ENCODE measurements around the gene CFAP46. TPM values are rescaled to one million over a fixed set of nuclear protein-coding genes. Genes with fewer than 3 reads are reported as not detected.

The CFAP46 gene
- total and polyA plus RNA-seq, 12 donors, result 0.36 to 1.9 (median 1.1) TPM

DNA sequence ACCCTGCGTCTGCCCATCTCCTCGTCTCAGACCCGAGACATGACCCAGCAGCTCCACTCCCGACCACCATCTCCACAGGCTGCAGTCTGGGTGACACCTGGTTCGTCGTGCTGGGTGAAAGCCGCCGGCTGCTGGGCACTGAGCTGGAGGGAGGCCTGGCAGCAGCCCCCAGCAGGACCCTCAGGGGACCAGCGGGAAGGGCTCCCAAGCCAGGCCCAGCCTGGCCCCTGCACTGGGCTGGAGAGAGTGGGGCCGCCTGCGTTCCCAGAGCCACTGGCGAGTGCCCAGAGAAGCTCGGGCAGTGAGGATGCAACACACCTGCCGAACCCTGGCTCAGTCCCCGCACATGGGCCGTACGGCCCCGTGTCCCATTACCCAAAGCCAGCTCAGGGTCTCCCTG lies 21.3 kb downstream of the CFAP46 start:
- TF ChIP-seq CTCF (IDR thresholded peaks at IDR 0.05), result no peak
- Histone ChIP-seq H3K27ac (no peak overlapping the region), H3K27me3 (peaks cover 0 to 15% (median 0%) of the 10 kb centered on the region in 7 donors), H3K4me3 (no peak overlapping the region), H3K36me3 (no peaks in the 10 kb centered on the region), H3K9me3 (no peaks in the 10 kb centered on the region), H3K4me1 (no peaks in the 10 kb centered on the region)
- intact Hi-C loops (cut with DNase I), result no loop called here
- DNase-seq (no peak), ATAC-seq (peak in 1 of 8 donors; percentile 23)
- WGBS, 2 donors, result 91 to 92% methylated on average over 18 of the region's 18 CpGs

DNA sequence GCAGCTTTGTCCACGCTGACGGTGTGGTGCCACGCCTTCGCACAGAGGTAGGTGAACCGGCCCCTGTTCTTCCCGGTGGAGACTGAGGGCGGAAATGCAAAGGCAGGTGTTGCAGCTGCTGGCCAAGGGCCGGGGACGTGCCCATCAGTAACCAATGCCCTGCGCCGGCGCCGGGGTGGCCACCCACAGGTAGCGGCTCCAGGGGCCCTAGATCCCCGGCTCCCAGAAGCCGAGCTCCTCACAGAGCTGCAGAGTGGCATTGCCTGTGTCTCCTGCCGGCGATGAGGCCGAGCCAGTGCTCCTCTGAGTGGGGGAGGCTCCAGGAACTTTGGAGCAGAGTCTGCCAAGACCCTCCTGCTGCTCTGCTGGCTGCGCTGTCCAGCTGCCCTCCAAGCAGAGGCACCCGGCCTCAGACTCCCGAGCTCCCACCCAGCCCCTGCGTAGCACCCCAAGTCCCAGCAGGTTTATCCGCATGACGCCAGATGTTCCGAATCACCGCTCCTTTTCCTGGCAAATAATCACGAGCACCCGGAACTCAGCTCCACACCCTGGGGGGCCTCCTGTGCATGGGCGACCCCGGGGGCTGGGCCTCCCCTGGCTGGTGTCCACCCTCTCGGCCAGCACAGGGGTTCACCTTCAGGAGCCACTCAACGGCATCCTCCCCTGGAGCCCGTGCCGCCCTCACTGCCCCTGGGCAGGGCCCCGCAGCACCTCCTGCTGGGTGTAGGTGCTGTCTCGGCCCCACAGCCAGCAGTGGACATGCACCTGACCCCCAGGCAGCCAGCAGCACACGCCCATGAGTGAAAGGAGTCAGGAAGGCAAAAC lies 22.1 kb downstream of the CFAP46 start:
- TF ChIP-seq CTCF (IDR thresholded peaks at IDR 0.05), result no peak
- Histone ChIP-seq H3K36me3 (no peaks in the 10 kb centered on the region), H3K27ac (no peak overlapping the region), H3K9me3 (no peaks in the 10 kb centered on the region), H3K4me1 (no peaks in the 10 kb centered on the region), H3K4me3 (no peak overlapping the region), H3K27me3 (peaks cover 0 to 15% (median 0%) of the 10 kb centered on the region in 7 donors)
- WGBS, 2 donors, result 84 to 88% methylated on average over 38 of the region's 38 CpGs
- ATAC-seq (no peak), DNase-seq (no peak)
- intact Hi-C loops (cut with DNase I), result no loop called here

- Histone ChIP-seq H3K36me3 (no peaks in the 10 kb centered on the region), H3K4me1 (no peaks in the 10 kb centered on the region), H3K27me3 (peaks cover 0 to 15% (median 0%) of the 10 kb centered on the region in 7 donors), H3K27ac (no peak overlapping the region), H3K4me3 (no peak overlapping the region), H3K9me3 (no peaks in the 10 kb centered on the region)
- no peak for TF ChIP-seq CTCF (IDR thresholded peaks at IDR 0.05)
- 91 to 94% methylated on average over 45 of the region's 45 CpGs for WGBS, 2 donors
- DNase-seq, result no peak
- intact Hi-C loops (cut with DNase I), result no loop called here
- no peak for ATAC-seq
Measured at GRCh38 chr10:132919374-132920100, 22.8 kb downstream of the CFAP46 start.

DNA sequence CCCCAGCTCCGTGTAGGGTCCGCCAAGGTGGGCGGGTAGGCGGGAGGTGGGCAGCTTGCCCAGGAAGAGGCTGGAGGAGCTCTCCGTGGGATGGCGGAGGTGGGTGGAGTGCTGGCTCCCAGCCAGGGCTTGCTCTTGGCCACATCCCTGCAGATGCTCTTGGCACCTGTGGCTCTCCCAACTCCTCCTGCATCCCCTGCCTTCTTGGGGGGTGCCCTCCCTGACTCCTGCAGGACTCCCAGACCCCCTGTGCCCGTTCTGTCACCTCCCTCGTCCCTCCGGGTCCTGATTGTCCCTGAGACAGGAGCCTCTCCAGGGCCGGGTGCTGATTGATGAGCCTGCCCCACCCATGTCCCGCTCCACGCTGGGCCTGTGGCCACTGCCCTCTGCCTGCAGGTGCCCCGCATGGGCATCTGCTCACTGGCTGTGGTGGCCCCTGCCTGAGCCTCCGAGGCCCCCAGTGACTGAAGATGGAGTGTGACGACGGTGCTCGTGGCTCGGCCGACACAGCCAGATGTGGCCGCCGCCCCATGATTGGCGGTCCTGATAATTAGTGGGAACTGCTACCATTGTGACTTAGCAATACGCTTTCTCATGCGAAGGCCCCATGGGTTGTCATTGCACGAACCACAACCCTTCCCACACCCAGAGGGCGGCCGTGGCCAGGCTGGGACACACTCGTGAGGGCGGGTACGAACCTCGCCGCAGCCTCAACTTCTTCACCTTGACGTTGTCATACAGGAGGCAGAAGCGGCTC lies 23.6 kb downstream of the CFAP46 start:
- no peak overlapping the region for H3K4me3 ChIP-seq
- TF ChIP-seq CTCF (IDR thresholded peaks at IDR 0.05), result no peak
- intact Hi-C loops (cut with DNase I), result no loop called here
- peaks cover 0 to 15% (median under 1%) of the 10 kb centered on the region in 7 donors for H3K27me3 ChIP-seq
- WGBS, 2 donors, result 75 to 77% methylated on average over 34 of the region's 34 CpGs
- ATAC-seq (no peak), DNase-seq (no peak)
- no peaks in the 10 kb centered on the region for H3K36me3 ChIP-seq
- H3K9me3 ChIP-seq, result no peaks in the 10 kb centered on the region
- no peaks in the 10 kb centered on the region for H3K4me1 ChIP-seq
- H3K27ac ChIP-seq, result no peak overlapping the region
